Forelimb muscle (tissue), 1 donor: Measurements from ENCODE around the gene HLCS. TPM values are rescaled to one million over a fixed set of nuclear protein-coding genes. Genes with fewer than 3 reads are reported as not detected.
A peak's percentile ranks its signal among the peaks of the same experiment; 100 is the strongest.
"Not testable (repeated sequence)": the region's sequence is repeated elsewhere in the genome, so short reads cannot be mapped to it uniquely, and the experiment has no call there.

Experiments used
- DNase-seq: peaks from one replicate; pipeline ENCODE4 v3.0.0-alpha.2; 2013; ENCODE audit warnings: low read depth
- polyA plus RNA-seq: library from polyadenylated mRNA; unstranded; fragments of 120-200 nt; gene quantifications from one replicate; pipeline ENCODE4 v1.2.1, GENCODE V29; 2013; ENCODE audit not compliant: insufficient read length

Gene HLCS
- 10.9 TPM for polyA plus RNA-seq

DNA sequence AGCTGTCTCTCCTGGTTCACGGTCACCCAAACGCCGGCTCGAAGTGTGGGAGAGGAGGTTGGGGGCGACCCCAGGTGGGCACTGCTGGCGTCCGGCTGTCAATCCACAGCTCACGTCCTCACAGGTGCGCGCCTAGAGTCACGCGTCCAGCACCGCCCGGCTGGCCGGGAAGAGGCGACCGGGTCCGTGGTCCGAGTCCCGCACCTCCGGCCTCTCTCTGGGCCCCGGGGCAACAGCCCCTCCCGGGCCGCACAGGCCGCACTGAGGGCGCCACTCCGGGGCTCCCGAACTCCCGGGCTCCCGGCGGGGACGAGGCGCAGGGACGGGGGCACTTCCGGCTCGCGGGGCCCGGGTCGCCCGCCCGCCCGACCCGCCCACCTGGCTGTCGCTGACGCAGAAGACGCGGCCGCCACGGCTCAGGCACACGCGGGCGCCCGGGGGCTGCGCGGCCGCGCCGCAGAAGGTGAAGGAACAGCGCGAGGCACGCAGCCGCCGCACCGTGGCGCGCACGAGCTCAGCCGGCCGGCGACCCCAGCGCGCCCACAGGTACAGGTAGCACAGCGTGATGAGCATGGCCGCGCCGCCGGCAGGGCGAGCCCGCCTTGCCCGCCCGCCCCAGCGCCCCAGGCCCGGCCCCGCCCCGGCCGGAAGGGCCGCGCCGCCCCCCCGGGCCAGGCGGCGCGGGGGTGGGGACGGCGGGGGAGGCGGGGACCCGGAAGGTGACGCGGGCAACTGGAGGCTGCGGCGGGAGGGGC is at the start of gene HLCS:
TSS of gene HLCS (minus strand) at position 604 of the 755 bp plus-strand sequence. CDS start at position 573, 31 bp downstream.
- no peak for DNase-seq

DNA sequence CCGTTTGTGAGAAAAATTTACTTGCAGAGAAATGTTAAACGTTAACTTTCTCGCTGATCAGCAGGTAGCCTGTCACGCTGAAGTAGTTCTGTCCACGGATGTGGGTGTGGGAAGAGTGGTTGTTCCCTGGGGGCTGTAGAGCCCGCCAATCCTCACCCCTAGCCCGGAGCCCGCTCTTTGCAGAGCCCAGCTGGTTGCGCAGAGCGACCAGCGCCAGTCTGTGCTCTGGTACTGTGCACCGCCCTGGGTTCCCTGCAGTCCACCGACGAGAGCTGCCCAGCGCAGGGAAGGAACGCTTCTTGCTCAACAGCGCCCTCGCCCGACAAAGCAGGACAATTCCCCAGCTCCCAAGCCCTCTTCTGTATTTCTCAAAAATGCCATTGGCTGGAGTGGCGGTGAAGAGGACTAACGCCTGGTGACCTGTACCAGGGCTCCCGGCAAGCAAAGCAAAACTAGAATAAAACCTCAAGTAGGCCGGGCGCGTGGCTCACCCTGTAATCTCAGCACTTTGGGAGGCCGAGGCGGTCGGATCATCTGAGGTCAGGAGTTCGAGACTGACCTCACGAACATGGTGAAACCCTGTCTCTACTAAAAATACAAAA is 43.4 kb upstream of the HLCS start:
- DNase-seq: no peak

GRCh38 chr21:37008724-37009123 is 42.3 kb upstream of the HLCS start:
- DNase-seq: no peak

DNA sequence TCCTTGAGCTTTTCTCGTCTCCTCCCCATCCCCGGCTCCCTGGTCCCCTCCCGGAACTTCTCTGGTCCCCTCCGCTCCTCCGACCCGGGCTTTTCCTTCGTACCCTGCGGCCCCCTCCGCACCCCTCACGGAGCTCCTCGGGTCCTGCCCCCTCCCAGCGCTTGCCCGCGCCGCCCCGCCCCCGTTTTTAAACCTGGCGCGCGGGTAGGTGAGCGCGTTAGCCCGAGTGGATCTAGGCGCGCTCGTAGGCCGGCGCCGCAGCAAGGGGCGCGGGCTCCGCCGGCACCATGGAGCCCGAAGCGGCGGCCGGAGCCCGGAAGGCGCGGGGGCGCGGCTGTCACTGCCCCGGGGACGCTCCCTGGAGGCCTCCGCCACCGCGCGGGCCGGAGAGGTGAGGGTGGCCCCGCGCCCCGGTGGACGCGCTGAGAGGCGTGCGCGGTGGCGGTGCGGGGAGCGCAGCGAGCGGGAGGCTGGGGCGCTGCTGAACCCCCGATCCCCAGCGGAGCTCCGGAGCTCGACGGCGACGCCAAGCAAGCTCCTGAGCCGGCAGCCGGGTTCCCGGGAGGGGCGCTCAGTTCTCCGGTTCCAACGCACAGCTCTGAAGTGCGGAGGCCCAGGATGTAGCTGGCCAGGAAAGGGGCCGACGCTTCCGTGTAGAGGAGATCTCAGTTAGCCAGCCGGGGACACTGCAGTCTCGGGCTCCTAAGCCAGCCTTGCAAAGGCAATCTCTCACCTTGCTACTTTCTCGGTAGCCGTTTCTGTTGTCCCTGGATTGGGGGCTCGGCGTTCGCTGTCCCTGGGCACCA is 40.2 kb upstream of the HLCS start, which contains the start of gene RIPPLY3:
TSS of gene RIPPLY3 (plus strand) at position 217 of the 806 bp plus-strand sequence. CDS start at position 288, 71 bp downstream.
- DNase-seq: no peak

- no peak for DNase-seq
Observed at GRCh38 chr21:37005548-37006485, 39.3 kb upstream of the HLCS start.

DNA sequence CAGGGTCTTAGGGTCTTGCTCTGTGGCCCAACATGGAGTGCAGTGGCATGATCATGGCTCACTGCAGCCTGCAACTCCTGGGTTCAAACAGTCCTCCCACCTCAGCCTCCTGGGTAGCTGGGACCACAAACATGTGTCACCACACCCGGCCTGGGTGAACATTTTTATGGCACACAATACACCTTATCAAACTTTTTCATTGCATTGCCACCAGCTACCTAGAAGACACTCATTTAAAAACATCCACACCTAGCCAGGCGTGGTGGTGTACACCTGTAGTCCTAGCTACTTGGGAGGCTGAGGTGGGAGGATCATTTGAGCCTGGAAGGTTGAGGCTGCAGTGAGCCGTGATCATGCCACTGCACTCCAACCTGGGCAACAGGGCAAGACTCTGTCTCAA is 37.4 kb upstream of the HLCS start:
- not testable (repeated sequence) for DNase-seq

DNA sequence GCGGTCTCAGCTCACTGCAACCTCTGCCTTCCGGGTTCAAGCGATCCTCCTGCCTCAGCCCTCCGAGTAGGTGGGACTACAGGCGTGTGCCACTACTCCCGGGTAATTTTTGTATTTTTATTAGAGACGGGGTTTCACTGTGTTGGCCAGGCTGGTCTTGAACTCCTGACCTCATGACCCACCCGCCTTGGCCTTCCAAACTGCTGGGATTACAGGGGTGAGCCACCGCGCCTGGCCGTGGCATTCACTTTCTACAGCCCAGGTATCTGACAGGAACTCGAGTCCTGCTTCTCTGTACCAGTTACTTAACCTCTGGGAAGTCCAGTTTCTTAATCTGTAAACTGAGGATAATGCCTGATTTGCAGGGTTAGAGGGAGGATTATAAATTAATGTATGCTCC is 36.4 kb upstream of the HLCS start:
- DNase-seq: not testable (repeated sequence)

- no peak for DNase-seq
Observed at GRCh38 chr21:37001441-37001840, 35.0 kb upstream of the HLCS start.

DNA sequence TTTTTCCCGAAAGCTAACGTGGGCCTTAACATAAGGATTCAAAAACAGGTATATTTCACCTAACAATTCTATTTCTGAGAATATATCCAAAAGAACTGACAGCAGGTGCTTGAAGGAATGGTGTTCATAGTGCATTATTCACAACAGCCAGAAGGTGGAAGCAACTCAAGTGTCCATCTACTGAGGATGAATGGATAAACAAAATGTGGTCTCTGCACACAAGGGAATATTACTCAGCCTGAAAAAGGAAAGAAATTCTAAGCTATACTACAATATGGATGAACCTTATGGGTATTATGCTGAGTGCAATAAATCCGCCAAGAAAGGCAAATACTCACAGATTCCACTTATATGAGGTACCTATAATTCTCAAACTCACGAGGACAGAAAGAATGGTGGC is 33.9 kb upstream of the HLCS start:
- no peak for DNase-seq

DNA sequence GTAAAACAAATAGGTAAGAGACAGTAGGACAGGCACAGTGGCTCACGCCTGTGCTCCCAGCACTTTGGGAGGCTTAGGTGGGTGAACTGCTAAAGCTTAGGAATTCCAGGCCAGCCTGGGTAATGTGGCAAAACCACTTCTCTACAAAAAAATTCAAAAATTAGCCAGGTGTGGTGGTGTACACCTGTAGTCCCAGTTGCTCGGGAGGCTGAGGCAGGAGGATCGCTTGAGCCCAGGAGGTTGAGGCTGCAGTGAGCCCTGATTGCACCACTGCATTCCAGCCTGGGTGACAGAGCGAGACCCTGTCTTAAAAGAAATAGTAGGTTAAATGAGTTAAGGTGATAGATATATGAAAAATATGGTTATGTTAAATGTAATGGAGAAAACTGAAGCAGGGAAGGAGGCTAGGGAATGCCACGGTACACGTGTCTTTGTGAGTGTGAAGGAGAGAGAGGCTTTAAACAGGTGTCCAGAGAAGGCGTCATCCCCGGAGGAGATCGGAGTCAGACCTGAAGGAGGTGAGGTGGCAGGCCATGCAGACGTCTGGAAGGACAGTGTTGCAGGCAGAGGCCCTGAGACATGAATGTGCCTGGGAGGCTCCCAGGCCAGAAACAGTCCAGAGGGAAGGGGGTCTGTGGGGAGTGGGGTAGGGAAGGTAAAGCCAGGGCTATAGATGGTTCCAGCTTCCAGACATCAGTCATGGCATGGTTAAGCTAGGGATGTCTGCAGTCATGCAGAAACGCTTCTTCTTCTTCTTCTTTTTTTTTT is 32.8 kb upstream of the HLCS start:
- DNase-seq: no peak

DNA sequence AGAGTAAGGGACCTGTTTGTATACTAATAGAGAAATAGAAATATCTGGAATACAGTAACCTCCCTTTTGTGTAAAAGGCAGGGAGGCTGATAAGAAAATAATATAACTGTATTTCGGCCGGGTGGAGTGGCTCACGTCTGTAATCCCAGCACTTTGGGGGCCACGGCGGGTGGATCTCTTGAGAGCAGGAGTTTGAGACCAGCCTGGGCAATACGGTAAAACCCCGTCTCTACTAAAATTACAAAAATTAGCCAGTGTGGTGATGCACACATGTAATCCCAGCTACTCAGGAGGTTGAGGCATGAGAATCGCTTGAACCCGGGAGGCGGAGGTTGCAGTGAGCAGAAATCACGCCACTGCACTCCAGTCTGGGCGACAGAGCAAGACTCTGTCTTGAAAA is 28.8 kb upstream of the HLCS start:
- DNase-seq: not testable (repeated sequence)

- DNase-seq: no peak
Observed at GRCh38 chr21:36994501-36995158, 28.2 kb upstream of the HLCS start.

DNA sequence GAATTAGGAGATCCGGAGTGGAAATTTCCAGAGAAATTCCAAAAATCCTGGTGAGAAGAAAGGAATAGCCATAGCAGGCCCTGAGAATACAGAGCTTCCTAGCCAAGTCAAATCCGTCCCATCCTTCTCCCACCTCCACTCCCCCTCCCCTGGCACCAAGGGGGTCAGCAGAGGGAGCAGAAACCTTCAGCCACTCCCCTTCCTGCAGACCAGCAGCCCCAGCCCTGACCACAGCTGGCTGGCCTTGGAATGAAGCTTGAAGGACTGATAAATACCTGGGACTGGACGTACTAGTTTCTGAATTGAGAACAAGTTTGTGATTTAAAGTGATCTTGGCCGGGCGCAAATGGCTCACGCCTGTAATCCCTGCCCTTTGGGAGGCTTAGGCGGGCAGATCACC is 26.2 kb upstream of the HLCS start:
- no peak for DNase-seq

DNA sequence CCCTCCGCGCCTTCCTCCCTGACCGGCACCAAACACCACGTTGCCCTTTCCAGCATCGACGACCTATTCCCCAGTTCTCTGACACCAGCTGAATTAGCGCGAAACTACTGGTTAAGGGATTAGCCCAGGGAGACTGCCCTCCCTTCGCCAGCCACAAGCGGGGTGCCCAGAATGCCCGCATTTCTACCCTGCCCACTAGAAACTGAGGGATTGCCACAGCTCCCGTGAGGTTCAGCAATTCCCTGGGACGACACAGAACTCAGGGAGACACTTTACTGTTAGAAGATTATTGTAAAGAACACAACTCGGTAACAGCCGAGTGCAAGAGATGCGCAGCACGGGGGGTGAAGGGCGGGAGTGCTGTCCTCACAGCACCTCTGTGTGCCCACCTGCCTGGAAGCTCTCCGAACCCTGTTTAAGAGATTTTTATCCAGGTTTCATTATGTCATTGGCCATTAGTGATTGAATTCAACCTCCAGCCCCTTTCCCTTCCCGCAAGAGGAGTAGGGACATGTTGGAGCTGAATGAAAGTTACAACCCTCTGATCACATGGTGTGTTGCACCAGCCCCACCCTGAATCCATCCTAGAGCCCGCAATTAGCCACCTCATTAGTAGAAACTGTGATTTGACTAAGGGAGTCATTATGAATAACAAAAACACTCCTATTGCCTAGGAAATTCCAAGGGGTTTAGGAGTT is 24.2 kb upstream of the HLCS start:
- DNase-seq: no peak

- peak; percentile 60 for DNase-seq
Observed at GRCh38 chr21:36989699-36990507, 23.4 kb upstream of the HLCS start.

- DNase-seq: not testable (repeated sequence)
Observed at GRCh38 chr21:36989199-36989698, 22.8 kb upstream of the HLCS start.

DNA sequence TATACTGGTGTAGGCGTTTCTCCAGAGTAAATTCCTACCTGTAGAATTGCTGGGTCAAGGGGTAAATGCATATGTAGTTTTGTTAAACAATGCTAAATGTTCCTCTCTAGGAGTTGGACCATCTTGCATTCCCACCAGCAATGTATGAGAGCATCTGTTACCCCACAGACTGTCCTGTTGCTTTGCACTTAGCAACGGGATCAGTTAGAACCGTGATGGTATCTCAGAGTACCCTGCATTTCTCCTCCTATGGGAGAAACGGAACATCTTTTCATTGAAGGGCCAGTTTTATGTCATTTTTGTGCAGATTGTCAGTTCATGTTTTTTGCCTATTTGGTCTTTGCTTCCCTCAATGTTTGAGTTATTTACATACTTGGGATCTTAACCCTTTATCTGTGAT is 22.1 kb upstream of the HLCS start:
- DNase-seq: no peak

DNA sequence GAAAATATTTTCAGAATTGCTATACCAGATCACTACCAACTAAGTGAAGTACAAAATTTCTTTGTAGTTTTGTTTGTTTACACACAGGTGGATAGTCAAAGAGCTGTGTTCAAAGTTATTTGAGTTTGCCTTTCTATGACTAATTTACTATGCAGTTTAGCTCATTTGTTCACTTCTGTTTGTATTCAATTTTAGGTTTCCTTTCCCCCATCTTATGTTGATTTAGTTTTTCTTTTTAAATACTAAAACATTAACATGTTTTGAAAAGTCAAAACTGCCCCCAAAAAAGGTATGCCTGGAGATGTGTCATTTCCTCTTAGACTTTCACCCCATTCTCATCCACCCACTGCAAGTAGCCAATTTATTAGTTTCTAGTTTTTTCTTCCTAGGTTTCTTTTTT is 21.4 kb upstream of the HLCS start:
- DNase-seq: no peak
